ENCODE data around the gene MYOG.

Gene MYOG

GRCh38 chr1:203090421-203091198, 4.8 kb upstream of the MYOG start:
- no peak for DNase-seq (ENCODE audit: low read depth in 1 of 2, low spot score in 1 of 2)

GRCh38 chr1:203089651-203090045, 3.8 kb upstream of the MYOG start:
- no peak for DNase-seq (ENCODE audit: low read depth in 1 of 2, low spot score in 1 of 2)

- DNase-seq (ENCODE audit: low read depth in 1 of 2, low spot score in 1 of 2) = no peak
Observed at GRCh38 chr1:203089001-203089650, 3.3 kb upstream of the MYOG start.

DNA sequence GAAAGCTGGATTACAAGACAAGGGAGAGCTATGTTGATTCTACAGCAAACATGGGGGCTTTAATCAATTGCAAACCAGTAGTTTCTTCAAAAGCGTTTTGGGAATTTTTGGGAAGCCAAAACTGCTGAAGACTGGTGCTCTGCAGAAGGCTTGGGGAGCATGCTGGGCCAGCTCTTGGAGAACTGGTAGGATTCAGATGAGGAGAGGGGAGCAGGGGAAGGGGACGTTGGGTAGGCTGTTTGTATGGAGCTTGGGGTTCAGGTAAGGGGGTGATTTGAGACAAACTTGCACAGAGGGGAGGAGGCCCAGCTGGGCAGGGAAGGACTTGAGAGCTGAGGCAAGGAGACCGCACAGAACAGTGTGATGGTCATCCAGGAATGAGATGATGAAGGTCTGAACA, 2.6 kb upstream of the MYOG start:
- DNase-seq (ENCODE audit: low read depth in 1 of 2, low spot score in 1 of 2) = no peak

DNA sequence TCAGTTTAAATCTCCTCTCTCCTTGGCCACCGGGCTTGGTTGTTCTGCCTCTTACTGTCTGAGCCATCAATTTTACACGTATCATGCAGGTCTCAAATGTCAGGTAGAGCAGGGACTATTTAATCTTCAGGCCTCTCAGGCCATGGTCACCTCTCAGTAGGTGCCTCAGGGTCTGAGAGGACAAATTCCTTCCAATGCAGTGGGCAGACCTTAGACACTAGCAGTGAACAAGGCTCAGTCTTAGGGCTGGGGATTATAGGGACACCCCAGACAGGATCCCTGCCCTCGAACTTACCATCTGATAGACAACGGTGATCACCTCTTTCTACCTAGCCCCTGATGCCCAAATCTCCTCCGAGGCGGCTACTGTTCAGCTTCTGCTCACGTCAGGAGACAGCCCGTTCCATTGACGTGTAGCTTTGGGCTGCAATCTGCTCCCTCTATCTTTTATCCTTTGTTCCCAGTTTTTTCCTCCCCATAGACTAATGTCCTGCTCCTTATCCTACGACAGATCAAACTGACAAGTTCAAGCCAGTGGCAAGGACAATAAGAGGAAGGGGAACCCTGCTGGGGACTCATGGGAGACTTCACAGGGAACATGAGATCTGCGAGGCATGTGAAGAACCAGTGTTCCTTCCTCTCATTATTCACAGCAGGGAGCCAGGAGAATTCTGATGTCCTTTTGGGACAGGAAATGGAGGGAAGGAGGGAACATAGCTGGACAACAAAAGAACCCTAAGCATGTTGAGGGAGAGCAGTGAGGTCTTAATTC, 1.4 kb upstream of the MYOG start:
- DNase-seq (ENCODE audit: low read depth in 1 of 2, low spot score in 1 of 2) = no peak

GRCh38 chr1:203084588-203085527, 954 bp downstream of the MYOG start:
- DNase-seq (ENCODE audit: low read depth in 1 of 2, low spot score in 1 of 2) = no peak

DNA sequence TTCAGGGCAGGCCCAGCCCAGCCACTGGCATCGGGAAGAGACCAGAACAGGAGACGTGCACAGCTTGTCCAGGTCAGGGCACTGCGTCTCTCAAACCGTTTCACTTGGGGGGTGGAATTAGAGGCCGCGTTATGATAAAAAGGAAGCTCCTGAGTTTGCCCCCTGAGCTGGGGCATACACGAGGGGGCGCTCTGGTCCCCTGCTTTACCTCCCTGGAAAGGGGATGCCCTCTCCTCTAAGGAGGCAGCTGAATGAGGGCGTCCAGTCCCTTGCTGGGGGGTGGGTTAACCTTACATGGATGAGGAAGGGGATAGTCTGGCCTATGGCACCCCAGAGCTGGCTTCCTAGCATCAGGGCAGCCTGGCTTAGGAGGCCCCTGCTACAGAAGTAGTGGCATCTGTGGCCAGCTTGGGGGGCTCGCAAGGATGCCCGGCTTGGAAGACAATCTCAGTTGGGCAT, 2.3 kb downstream of the MYOG start:
- DNase-seq (ENCODE audit: low read depth in 1 of 2, low spot score in 1 of 2) = no peak

GRCh38 chr1:203082571-203083462, 3.0 kb downstream of the MYOG start:
- no peak for DNase-seq (ENCODE audit: low read depth in 1 of 2, low spot score in 1 of 2)

DNA sequence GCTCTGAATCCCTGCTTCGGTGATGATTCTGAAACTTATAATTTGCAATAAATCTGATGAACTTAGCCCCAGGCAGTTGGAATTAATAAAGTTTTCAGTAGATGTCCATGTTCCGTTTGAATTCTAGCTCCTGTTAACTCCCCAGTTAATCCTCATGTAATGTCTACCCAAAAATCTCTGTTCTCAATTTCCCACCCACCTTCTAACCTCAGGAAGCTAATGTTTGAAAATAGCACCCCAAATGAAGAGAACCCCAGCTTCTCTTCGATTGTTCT, 3.6 kb downstream of the MYOG start:
- no peak for DNase-seq (ENCODE audit: low read depth in 1 of 2, low spot score in 1 of 2)

GRCh38 chr1:203081465-203082230, 4.2 kb downstream of the MYOG start:
- no peak for DNase-seq (ENCODE audit: low read depth in 1 of 2, low spot score in 1 of 2)

DNA sequence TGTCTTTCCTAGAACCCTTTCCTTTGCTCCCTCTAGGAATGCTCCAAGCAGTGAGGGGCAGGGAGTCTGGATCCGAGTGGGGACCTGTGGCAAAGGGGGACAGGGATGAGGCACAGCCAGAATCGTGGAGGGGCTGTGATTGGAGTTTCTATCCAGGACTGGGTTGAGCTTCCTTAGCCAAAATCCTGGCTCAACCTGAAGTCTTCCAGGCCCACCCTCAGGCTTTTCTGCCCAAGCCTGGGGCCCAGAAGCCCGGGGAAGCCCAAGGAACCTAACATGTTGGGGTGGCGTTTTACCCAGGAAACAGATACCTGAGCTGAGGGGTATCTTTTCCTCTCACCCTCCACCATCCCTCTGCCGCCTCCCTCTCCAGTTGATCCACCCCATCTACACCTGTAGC, 5.4 kb downstream of the MYOG start:
- no peak for DNase-seq (ENCODE audit: low read depth in 1 of 2, low spot score in 1 of 2)

- DNase-seq (ENCODE audit: low read depth in 1 of 2, low spot score in 1 of 2) = no peak
Observed at GRCh38 chr1:203078478-203078877, 7.3 kb downstream of the MYOG start.

DNA sequence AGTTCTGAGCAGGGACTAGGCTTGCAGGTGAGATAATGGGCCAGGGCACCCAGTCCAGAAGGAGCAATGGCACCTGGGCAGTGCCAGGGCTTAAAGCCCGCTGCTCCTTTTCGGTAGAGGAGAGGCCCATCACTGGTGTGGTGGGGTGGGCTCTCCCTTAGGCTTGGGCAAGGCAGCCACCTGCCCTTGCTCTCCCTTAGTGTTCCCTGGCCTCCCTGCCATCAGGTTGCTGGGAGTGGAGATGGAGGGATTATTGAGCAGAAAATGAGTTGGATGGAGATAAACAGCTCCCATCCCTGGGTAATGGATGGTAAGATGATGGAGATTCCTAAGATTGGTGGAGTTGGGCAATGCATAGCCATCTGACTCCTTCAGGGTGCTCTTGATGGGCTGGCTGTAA, 7.9 kb downstream of the MYOG start:
- DNase-seq (ENCODE audit: low read depth in 1 of 2, low spot score in 1 of 2) = no peak

DNA sequence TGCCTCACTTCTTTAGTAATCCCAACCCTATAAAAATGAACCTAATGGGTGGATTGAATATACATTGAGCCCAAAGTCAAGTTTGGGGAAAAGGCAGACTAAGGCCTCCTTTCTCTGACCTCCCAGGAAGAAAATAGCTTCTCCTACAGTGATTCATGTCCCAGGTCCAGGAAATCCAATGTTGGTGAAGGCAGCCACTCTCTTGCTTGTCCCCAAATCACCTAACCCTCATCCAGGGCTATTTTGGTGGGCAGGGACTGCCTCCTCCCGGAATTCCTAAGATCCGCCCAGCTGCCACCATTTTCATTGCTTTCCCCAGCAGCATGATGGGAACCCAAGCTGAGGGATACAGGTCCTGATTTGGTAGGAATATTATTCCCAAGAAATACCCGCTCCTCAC, 8.4 kb downstream of the MYOG start:
- DNase-seq (ENCODE audit: low read depth in 1 of 2, low spot score in 1 of 2) = no peak

DNA sequence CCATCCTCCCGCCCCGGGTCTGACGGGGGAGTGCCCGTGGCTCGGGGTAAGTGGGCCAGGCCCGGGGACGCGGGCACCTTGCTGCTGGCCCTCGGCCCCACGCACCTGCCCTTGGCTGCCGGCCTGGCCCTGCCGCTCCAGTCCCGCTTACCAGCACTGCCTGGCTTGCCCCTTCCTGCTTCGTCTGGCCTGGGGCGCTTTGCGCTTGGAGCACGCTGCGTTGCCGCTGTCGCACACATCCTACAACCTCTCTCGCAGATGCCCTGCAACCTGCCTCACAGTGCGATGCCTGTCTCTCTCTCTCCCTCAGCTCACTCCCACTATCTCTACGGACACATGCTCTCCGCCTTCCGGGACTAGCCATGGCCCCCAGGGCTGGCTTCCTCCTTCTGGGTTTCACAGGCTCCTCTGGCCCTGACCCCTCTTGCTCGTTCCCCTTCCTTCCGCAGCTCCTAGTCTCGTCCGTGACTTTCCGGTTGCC, 9.7 kb downstream of the MYOG start:
- DNase-seq (ENCODE audit: low read depth in 1 of 2, low spot score in 1 of 2) = no peak

- DNase-seq (ENCODE audit: low read depth in 1 of 2, low spot score in 1 of 2) = no peak
Observed at GRCh38 chr1:203075236-203076030, 10.4 kb downstream of the MYOG start.

DNA sequence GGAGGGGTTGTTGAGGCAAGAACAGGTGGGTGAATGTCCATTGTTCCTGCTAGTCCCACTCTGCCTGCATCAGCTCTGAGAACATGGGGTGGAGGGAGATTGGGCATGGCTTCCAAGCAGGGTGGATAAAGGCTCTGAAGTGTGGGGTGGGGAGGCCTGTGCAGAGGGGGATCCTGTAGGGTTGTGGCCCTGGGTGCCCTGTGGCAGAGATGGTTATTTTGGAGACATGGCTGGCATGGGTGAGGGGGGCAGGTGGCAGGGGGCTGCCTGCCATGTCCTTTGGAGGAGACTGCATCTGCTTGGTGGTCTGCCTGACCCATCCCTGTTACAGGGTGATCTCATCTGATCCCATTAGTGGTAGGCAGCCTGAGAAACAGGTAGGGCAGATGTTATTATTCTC, 11.2 kb downstream of the MYOG start:
- no peak for DNase-seq (ENCODE audit: low read depth in 1 of 2, low spot score in 1 of 2)

DNA sequence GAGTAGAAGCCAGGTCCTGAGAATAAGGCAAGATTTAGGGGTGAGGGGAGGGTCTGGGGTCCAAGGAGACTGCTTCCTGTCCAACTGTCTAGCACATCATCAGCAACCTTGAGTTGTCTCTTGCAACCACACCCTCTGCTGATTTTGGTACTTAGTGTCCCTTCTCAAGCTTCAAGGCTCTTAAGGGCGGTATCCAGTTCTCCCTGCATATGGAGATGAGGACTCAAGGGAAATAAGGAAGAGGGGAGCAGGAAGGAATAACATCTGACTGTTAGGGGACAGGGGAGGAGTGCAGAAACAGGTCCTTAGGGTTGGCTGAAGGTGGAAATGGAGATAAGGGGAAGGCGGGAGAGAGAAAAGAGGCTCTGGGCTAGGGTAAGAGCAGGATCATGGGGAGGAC, 12.3 kb downstream of the MYOG start:
- DNase-seq (ENCODE audit: low read depth in 1 of 2, low spot score in 1 of 2) = no peak

GRCh38 chr1:203072911-203073310, 12.9 kb downstream of the MYOG start:
- DNase-seq (ENCODE audit: low read depth in 1 of 2, low spot score in 1 of 2) = no peak
